Activated T-cell treated with anti-CD3 and anti-CD28 coated beads, Interleukin-2, amount 50 U/mL, for 48 hours (primary cell): Measurements from ENCODE around the gene ZNF778.

Experiments used
- DNase-seq, 2 experiments: peaks; one replicate each; pipeline ENCODE4 v3.0.0-alpha.2; 2020

ZNF778 gene

DNA sequence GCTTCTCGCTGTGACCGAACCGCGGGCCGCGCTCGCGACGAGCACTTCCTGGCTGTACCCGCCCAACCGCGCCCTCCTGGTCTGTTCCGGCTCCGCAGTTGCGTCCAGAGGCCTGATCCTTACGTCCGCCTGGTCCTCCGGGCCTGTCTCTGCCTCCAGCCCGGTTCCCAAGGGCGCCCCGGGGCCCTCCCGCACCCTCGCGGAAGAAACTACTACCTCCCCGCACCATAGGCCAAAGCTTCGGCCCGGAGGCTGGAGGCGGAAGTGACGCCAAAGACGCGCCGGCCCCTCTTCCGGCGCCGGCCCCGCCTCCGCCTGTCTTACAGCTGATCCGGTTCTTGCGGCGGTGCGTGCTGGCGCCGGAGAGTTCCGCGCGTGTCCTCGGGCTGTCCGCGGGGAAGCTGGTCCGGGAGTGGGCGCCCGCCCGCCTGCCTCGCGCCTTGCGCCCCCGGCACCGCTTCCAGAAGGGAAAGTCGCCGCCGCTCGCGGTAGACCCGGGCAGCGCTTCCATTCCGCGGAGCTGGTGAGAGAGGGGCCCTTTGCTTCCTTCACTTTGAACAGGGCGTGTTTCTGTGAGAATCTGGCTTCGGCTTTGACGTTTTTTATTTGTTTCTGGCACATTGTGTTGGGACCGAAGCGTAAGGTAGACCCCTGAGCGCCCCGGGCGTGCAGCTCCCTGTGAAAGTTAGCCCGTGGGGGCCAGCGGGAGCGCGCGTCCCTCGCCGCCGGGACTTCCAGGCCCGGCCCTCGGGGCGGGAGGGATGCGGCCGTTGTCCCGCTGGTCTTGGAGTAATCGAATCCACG, at the start of gene ZNF778:
Gene ZNF778, plus strand, starts transcription at position 316 of the 804 bp plus-strand sequence. CDS start 3,425 bp downstream, outside the sequence.
- DNase-seq = peak; percentile 82 to 86

DNA sequence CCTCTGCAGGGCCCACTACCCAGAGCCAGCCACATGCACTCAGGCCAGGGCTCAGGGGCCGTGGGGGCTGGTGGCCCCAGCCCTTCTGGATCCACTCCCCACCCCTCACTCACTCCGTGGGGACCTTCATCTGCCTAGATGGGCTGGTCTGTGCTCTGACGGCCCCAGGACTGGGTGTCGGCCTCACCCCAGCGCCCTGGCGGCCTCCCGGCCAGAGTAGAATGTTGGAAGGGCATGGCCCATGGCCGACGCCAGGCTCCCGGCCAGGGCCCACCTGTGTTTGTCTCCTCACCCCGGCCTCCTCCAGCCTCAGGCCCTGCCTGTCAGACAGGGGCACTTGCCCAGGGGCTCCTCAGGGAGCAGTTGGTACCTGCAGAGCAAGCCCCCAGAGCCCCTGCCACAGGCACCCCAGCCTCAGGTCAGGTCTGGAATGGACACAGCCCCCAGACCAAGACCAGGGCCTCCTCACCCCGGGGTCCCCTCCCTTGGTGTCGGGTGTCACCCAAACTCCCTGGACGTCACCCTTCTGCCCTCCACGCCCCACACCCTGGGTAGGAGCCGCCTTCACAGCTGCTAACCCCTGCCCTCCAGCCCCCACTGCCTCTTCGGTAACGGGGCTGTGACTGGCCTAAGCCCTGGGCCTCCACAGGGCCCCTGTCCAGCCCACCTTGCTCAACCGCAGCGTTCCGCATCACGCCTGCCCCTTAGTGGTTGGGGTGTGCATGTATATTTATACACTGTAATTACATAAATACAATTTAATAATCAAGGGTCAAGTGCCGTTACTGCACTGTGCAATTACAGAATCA, 48.9 kb upstream of the ZNF778 start:
- no peak for DNase-seq

DNA sequence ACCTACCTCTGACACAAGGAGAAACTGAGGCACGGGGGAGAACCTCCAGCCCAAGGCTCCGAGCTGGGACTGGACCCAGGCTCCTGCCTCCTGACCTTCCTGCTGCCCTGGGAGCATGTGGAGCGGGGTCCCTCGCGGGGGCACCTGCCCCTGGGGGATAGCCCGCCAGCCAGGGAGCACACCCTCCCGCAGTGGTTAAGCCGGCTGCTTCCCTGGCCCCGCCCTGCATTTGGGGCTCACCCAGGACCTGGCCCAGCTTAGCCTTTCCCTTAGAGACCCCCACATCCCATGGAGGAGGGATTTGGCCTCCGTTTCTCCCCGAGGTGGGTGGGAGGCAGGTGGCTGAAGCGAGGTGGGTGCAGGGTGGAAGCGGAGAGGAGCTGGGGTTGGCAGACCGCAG, 47.7 kb upstream of the ZNF778 start:
- no peak for DNase-seq

DNA sequence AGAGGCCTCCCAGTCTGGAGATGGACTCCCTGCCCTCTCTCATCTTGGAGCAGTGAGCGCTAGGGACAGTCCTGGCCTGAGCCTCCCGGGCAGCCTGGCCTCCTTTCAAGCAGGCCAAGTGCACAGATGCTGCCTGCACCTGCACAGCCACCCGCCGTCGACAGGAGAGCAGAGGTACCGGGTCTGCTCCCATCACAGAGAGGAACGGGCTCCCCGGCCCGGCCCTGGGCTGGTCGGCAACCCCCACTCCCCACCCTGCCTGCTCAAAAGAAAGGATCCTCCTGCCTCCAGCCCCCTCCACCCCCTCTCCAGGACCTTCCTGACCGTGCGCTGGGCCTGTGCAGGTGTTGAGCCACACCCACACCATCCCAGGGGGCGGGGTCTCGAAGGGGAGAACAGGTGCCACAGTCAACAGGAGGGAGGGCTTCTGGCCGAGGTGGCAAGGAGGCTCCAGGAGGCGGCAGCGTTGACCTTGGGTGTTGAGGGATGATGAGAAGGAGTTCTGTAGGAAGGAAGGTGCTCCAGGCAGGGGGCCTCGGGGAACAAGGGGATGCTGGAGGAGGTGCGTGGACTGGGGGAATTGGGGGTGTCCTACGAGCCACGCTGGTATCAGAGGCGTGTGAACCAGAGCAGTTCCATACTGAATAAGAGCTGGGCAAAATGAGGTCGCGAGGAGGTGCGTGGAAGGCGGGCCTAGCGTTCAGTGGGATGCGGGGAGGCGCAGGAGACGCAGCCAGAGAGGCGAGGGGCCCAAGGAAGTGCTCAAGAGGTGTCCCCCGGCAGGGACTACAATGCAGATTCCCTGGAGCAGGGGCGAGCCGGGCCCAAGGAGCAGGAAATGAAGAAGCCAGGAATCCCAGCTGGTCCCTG, 46.9 kb upstream of the ZNF778 start:
- peak; percentile 43 to 51 for DNase-seq

DNA sequence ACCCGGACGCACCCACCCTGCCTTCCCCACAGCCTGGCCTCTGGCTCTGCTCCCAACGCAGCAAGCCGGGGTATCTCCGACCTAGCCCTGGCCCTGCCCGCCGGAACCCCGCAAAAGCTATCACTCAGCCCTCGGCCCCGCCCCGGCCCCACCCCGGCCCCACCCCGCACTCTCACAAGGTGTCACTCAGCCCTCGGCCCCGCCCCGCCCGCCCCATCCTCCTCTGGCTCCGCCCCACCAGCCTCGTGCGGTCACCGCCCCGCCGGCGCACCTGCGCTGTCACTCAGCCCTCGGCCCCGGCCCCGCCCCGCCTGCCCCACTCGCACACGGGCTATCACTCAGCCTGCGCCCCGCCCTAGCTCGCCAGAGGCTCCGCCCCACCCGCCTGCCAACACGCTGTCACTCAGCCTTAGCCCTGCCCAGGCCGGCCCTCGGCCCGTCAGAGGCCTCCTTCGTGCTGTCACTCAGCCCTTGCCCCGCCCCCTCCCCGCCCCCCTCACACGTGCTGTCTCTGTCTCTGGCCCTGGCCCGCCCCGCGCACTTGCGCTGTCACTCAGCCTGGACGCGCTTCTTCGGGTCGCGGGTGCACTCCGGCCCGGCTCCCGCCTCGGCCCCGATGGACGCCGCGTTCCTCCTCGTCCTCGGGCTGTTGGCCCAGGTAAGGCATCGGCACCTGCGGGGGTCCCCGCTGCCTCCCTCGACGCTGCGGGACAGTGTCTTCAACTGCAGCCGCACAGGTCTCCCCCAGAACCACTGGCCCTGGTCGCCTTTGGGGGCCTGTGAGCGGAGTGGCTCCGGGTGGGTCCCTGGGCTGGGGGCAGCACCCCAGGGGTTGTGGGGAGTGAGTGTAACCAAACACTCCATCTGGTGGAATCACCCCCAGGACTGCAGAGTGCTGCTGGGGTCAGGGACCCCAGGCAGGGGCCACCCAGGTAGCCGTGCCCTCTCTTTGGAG, 46.0 kb upstream of the ZNF778 start, which contains the start of gene CDH15:
Gene CDH15, plus strand, starts transcription at position 533 of the 955 bp plus-strand sequence. Its CDS starts 84 bp downstream, at position 617.
- DNase-seq = peak; percentile 96 to 97

DNA sequence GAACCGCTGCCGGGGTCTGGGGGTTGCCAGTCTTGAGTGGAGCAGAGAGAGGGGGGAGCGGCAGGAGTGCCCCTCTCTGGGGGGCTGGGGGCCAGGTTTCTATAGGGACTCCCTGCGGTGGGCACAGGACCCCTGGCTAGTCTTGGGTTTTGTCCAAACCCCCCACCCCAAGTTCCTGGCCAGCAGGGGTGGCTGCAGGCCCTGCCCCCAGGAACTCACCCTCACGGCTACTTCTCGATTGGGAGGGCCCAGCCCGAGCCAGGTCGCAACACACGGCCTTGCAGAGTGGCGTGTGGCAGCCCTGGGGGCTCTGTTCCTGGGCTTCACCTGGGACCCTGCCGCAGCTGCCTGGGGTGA, 45.4 kb upstream of the ZNF778 start:
- no peak for DNase-seq

DNA sequence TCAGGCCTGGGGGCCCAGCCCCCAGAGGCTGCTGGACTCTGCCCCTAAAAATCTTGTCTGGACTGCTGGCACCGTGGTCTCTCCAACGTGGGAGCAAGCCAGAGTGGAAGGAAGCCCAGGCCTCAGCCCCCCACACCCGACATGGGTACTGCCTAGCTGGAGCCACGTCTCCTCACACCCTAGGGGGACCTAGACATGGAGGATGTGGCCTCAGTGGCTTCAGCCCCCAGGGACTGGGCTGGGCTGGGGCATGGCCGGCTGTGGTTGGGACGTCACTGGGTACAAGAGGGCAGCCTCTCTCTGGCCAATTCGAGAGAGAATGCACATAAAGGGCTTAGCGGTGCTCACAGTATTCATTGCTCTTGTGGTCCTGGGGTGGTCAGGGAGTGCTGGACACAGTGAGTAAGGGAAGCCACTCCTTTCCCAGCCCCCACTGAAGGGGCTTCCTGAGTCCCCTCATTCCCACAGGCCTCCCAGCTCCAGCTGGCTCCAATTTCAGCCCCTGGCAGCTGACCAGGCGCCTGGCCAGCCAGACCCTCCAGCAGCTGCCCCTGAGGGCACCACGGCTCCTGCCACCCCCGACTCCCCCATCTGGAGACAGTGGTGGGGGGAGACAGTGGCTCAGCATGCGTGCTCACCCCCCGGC, 44.9 kb upstream of the ZNF778 start:
- DNase-seq = no peak

DNA sequence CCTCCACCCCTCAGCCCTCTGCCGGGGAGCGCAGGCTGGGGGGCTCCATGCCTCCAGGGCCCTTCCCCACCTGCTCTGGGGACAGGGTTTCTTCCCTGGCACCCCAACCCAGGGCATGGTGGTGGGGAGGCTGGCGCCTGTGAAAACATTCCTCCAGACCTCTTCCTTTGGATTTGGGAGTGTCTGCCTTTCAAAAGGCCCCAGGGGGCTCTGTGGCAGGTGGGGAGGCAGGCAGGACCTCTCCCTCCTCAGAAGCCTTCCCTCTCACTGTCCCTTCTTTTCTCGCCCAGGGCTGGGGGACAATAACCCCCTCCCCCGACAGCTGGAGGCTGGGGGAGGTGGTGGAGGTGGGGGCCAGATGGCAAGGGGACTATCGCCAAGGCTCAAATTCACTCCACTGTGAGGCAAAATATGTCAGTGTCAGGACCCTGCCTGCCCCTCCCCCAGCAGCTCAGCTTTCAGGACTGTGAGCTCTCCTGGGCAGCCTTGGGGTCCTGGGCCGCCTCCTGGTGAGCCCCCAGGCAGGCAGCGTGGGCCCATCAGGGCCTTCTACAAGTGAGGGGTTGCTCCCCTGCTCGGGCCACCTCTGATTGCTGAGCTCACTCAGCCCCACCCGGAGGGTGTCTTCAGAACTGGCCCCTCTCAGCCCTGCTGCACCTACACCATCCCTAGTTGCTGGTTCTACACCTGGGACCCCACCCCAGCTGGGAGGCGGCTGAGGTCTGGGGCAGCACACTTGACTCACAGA, 44.2 kb upstream of the ZNF778 start:
- no peak for DNase-seq

DNA sequence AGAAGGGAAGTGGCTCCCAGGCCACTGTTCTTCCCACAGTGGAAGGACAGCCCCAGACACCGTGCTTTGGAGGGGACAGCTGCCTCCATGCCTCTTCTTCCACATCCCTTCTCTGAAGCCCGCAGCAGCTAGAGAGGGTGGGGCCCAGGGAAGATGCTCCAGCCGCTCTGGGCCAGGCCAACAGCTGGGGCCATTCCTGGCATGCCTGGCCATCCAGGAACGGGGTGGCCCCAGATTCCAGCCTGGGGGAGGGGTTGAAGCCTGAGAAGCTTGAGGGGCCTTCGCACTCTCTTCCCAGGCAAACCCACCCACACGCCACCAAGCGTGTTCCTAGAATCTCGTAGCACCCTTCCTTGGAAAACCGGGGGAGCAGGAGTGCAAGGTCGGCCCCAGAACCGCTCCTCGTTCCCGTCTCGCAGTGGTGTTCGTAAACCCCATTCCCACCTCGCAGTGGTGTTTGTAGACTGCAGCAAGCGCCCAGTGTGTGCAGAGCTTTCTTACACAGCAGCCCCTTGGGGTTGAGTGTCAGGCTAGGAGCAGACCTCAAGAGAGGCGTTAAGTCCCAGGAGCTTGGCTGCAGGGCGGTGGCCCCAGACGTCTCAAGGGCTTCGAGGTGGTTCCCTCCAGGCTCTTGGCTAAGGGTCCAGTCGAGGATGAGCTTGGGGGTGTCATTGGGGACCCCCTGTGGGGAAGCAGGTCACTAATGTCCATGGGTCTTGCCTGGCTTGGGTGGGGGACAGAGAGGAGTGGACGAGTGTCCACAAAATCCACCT, 43.3 kb upstream of the ZNF778 start:
- DNase-seq = no peak

DNA sequence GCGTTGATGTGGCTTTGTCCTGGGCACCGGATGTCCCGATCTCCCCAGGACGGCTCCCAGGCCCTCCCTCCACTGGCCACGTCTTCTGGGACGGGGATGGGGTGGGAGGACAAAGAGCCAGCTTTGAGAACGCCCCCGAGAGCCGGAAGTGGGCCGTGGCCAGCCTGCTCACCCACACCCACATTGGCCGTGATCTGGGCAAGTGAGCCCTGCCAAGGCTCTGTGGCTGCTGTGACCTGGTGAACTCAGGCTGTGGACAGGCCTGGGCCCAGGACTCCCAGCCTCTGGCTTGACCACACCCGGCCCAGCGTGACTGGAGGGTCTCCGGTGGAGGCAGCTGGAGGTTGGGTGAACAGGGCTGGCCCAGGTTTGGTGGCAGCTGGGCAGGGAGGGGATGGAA, 42.6 kb upstream of the ZNF778 start:
- DNase-seq = no peak

DNA sequence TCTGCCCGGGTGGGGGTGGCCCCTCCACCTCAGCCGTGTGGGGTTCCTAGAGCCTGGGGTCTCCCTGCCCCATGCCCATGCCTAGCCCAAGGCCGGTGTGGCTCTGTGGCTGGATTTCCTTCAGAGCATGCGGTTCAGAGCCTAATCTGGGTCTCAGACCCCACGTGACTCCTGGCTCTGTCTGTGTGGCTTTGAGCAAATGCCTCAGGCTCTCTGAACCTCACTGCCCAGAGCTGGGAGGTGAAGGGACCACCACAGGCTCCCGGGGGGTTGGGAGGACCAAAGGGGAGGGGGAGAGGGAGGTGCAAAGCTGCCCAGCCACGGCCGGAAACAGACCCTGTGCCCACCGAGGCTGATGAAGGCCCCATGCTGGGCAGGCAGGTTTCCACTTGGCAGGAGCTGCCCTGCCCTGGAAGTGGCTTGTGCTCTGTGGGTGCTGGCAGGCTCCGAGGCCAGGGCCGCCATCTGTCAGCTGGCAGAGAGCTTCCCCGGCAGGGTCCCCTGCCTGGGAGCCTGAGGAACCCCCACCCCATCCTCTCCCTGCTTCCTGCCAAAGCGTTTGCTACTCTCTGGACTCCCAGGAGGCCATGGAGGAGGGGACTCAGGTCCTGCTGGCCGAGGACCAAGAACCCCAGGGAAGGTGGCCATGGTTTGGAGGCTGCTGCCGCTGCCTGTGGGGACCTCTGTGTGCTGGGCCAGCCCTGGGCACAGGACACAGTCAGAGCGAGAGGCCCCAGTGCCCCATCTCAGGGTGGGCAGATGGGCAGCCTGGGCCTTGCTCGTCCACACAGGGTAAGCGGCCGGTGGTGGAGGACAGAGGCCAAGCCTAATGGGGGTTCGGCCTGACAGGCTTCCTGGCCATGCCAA, 42.0 kb upstream of the ZNF778 start:
- DNase-seq = no peak

DNA sequence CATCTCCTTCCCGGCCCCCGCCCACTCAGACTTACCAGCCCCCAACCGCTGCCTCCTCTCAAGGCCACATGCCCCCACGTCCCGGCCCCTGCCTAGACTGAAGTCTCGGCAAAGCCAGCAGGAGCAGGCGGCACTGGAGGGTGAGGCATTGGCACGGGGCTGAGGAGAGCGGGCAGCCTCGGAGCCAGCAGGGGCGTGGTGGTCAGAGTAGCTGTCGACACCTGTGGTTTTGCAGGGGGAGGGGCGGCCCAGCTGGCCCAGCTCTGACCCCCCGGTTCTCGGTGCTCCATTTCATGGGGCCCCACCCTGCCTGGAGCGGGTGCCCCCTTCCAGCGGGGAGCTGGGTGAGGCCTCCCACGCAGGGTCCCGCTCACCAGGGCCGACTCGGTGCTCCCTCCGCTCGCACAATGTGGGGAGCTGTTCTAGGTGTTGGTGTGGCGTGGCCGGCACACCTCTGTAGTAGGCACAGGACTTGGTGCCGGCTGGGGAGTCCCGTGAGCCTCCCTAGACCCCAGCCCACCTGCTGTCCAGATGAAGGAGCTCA, 41.3 kb upstream of the ZNF778 start:
- no peak for DNase-seq

DNA sequence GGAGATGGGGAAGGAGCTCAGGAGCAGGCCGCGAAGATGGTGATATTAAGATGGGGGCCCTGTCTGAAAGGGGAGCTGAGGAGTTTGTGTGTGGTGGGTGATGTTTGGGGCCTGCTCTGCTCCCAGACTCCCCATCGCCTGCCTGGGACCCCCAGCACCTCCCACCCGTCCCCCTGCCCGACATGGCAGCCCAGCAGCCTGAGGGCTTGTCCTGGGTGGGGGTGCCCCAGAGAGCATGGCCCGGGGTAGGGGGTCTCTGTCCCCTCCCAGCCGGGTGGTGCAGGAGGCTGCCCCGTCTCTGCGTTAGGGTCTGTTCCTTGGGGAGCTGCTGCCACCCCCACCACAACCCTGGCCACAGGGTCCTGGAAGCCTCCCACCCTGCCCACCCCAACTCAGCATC, 40.8 kb upstream of the ZNF778 start:
- DNase-seq = no peak

DNA sequence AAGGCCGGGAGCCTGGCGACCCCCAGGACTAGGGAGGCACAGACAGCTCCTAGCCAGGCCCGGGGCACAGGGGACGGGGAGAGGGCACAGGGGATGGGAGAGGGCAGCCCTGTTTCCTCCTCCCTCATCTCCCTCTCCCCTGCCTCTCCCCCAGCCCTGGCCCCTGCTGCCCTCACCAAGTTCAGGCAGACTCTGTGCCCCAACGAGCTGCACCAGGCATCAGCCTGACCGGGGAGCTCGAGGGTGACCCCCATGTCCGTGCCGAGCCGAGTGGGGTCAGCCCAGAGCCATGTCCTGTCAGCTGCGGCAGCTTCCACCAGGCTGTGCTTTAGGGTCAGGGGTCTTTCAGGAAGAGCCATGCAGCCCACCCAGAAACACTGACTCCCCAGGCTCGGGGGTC, 40.0 kb upstream of the ZNF778 start:
- DNase-seq = no peak

DNA sequence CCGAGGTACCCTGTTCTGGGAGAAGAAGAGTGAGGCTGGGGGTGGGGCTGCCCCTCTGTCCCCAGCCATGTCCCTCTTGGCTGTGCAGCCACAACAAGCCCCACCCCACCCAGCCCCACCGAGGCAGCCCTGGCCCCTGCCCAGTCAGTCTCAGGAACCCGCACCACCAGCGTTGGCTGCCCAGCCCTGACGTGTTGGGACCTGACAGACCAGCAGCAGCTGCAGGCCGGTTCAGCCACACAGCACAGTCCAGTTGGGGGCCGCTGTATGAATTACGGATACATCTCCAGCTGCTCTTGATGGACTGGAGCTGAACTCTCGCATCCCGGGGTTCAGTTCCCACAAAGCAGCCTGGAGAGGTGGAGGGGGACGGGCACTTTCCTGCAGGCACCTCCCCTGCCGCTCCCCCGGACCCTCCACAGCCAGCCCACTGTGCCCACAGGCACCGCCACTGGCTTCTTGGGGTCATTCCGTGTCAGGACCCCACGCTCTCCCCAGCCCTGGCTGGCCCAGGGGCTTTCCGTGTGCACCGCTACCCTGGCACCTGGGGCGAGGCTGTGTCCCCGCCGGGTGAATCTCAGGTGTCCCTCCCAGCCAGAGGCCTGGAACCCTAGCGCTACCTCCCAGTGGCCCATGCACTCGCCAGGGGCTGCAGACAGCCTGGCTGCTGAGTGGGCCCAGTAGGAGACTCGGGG, 38.9 kb upstream of the ZNF778 start:
- no peak for DNase-seq

DNA sequence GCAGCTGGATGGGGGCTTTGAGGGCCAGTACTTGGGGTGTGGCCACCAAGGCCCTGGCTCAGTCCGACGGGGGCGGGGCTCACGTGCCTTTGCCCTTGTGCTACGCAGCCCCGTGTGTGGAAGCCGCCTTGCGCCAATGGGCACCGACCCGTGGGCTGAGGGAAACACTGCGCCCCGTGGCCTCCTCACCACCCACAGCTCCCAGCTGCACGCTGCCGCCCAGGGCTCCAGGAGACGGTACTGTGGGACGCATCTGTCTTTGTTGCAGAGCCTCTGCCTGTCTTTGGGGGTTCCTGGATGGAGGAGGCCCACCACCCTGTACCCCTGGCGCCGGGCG, 38.4 kb upstream of the ZNF778 start:
- no peak for DNase-seq

DNA sequence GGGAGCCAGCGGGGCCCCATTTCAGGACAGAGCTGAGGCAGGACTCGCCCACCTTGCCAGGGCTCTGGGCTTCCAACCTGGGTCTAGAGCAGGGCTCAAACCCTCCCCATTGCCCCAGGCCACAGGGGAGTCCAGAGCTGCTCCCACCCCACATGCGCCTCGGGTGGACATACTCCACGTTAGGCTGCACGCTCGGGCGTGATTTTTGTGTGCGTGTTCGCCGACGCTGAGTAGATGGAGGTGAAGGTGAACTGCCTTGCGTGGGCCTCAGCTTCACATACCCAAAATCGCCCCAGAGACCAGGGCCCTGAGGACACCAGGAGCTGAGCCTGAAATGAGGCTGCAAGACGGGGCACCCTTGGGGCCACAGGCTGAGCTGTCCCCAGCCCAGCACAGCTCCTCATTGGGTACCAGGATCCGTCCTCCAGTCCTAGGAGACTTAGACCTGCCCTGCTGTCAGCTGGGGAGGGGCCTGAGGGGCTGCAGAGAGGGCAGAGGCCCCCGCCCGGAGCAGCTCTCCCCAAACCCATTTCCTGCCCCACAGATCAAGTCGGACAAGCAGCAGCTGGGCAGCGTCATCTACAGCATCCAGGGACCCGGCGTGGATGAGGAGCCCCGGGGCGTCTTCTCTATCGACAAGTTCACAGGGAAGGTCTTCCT, 37.7 kb upstream of the ZNF778 start:
- DNase-seq = no peak
